ENCODE results near the gene EPS8L1.

The EPS8L1 gene

DNA sequence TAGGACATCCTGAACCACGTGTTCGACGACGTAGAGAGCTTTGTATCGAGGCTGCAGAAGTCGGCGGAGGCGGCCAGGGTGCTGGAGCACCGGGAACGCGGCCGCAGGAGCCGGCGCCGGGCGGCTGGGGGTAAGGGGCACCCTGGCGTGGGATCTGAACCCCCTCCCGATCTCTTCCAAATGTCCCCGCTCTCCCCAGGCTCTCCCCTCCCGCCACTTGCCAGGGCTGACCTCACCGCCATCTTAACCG, 6.0 kb downstream of the EPS8L1 start:
- Histone ChIP-seq H3K79me2 (ENCODE audit: control insufficient read depth, low read length) (no peaks in the 10 kb centered on the region), H3F3A (ENCODE audit: control insufficient read depth, insufficient read depth) (peaks cover 7% of the 10 kb centered on the region; the same call in 1 of the 2 replicates), H3K27me3 (ENCODE audit: control insufficient read depth, low read length) (no peaks in the 10 kb centered on the region), H3K4me1 (ENCODE audit: control insufficient read depth, low read length) (peaks cover 10% of the 10 kb centered on the region), H3K36me3 (ENCODE audit: control insufficient read depth, low read length) (no peaks in the 10 kb centered on the region), H3K9me2 (replicated peaks; ENCODE audit: control insufficient read depth, low read length) (no peaks in the 10 kb centered on the region), H4K20me1 (ENCODE audit: control insufficient read depth, insufficient read depth, low read depth, low read length) (0 out of 2 replicates have a peak, but pooled peaks cover 3% of the 10 kb centered on the region), H3K27ac (ENCODE audit: low read depth, low read length) (no peak overlapping the region), H3K4me3 (ENCODE audit: low read length) (0 out of 2 replicates have a peak overlapping the region, but pooled peaks have one; percentile 68), H3K4me2 (ENCODE audit: low read length) (no peak overlapping the region), H3K9me3 (ENCODE audit: control insufficient read depth, insufficient read depth, low read length) (peaks cover 6% of the 10 kb centered on the region; the same call in 1 of the 2 replicates)
- TF ChIP-seq, protein P1, sequence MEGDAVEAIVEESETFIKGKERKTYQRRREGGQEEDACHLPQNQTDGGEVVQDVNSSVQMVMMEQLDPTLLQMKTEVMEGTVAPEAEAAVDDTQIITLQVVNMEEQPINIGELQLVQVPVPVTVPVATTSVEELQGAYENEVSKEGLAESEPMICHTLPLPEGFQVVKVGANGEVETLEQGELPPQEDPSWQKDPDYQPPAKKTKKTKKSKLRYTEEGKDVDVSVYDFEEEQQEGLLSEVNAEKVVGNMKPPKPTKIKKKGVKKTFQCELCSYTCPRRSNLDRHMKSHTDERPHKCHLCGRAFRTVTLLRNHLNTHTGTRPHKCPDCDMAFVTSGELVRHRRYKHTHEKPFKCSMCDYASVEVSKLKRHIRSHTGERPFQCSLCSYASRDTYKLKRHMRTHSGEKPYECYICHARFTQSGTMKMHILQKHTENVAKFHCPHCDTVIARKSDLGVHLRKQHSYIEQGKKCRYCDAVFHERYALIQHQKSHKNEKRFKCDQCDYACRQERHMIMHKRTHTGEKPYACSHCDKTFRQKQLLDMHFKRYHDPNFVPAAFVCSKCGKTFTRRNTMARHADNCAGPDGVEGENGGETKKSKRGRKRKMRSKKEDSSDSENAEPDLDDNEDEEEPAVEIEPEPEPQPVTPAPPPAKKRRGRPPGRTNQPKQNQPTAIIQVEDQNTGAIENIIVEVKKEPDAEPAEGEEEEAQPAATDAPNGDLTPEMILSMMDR (IDR thresholded peaks at IDR 0.05; ENCODE audit: low read depth, low read length, poor library complexity, severe bottlenecking): no peak
- TF ChIP-seq EZH2phosphoT487 (IDR thresholded peaks at IDR 0.05; ENCODE audit: borderline replicate concordance, low read length): no peak

DNA sequence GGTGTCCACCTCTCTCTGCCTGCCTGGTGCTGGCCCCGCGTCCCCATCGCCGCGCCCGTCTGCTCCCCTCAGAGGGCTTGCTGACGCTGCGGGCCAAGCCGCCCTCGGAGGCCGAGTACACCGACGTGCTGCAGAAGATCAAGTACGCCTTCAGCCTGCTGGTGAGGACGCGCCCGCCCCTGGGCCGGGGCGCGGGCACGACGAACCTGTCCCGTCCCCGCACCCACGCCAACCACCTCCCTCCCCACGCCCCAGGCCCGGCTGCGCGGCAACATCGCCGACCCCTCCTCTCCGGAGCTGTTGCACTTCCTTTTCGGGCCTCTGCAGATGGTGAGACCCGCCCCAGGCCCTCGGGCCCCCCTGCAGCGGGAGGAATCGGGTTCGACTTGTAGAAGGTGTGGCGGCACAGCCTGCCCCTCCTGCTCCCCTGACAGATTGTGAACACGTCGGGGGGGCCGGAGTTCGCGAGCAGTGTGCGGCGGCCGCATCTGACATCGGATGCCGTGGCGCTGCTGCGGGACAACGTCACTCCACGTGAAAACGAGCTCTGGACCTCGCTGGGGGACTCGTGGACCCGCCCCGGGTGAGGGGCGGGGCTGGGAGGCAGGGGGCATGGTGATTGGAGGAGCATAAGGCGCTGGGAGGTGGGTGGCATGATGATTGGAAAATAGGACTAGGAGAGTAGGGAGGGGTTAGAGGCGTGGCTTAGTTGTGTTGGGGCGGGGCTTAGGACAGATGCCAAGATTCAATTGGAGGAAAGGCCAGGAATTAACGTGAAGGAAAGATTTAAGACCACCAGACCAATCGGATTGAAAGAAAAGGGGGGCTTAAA, 6.6 kb downstream of the EPS8L1 start:
- Histone ChIP-seq H3K4me2 (ENCODE audit: low read length) (no peak overlapping the region), H3K4me1 (ENCODE audit: control insufficient read depth, low read length) (peaks cover 10% of the 10 kb centered on the region), H3K79me2 (ENCODE audit: control insufficient read depth, low read length) (no peaks in the 10 kb centered on the region), H3F3A (ENCODE audit: control insufficient read depth, insufficient read depth) (peaks cover 7% of the 10 kb centered on the region; the same call in 1 of the 2 replicates), H3K9me2 (replicated peaks; ENCODE audit: control insufficient read depth, low read length) (no peaks in the 10 kb centered on the region), H3K27me3 (ENCODE audit: control insufficient read depth, low read length) (no peaks in the 10 kb centered on the region), H3K9me3 (ENCODE audit: control insufficient read depth, insufficient read depth, low read length) (peaks cover 6% of the 10 kb centered on the region; the same call in 1 of the 2 replicates), H3K36me3 (ENCODE audit: control insufficient read depth, low read length) (peaks cover 2% of the 10 kb centered on the region; the same call in 1 of the 2 replicates), H3K4me3 (ENCODE audit: low read length) (no peak overlapping the region), H3K27ac (ENCODE audit: low read depth, low read length) (no peak overlapping the region), H4K20me1 (ENCODE audit: control insufficient read depth, insufficient read depth, low read depth, low read length) (no peaks in the 10 kb centered on the region)
- TF ChIP-seq, protein P1 (IDR thresholded peaks at IDR 0.05; ENCODE audit: low read depth, low read length, poor library complexity, severe bottlenecking): no peak
- TF ChIP-seq EZH2phosphoT487 (IDR thresholded peaks at IDR 0.05; ENCODE audit: borderline replicate concordance, low read length): no peak

DNA sequence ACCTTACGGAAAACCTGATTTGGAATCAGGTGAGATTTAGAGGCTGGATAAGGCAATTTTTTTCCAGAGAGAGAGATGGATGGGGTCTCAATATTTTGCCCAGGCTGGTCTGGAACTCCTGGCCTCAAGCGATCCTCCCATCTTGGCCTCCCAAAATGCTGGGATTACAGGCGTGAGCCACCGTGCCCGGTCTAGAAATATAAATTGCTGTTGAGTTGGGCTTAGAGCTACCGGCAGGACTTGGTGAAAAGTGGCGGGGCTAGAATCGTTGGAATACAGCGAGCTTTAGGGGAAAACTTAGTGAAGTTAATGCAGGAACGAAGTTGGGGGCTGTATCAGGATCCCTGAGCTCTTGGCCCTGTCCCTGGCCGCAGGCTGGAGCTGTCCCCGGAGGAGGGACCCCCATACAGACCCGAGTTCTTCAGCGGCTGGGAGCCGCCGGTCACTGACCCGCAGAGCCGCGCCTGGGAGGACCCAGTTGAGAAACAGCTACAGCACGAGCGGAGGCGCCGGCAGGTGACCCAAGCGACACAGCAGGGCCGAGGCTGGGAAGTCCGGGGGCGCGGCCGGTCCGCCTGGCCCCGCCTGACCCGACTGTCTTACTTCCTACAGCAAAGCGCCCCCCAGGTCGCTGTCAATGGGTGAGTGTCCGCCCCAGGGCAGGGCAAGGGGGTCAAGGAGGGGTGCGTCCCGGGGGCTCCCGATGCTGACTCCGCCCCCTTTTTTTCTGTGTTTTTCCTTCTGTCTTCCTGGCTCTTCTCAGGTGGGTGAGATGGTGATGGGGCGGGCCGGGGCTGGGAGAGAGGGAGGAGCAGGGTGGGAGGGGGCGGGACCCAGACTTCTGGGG, 7.6 kb downstream of the EPS8L1 start:
- no peaks in the 10 kb centered on the region for H3K9me2 ChIP-seq (replicated peaks; ENCODE audit: control insufficient read depth, low read length)
- no peak overlapping the region for H3K27ac ChIP-seq (ENCODE audit: low read depth, low read length)
- H3F3A ChIP-seq (ENCODE audit: control insufficient read depth, insufficient read depth): peaks cover 7% of the 10 kb centered on the region; the same call in 1 of the 2 replicates
- TF ChIP-seq EZH2phosphoT487 (IDR thresholded peaks at IDR 0.05; ENCODE audit: borderline replicate concordance, low read length): no peak
- TF ChIP-seq, protein P1 (IDR thresholded peaks at IDR 0.05; ENCODE audit: low read depth, low read length, poor library complexity, severe bottlenecking): no peak
- peaks cover 12% of the 10 kb centered on the region for H3K36me3 ChIP-seq (ENCODE audit: control insufficient read depth, low read length)
- H3K9me3 ChIP-seq (ENCODE audit: control insufficient read depth, insufficient read depth, low read length): peaks cover 6% of the 10 kb centered on the region; the same call in 1 of the 2 replicates
- H4K20me1 ChIP-seq (ENCODE audit: control insufficient read depth, insufficient read depth, low read depth, low read length): peaks cover 5% of the 10 kb centered on the region; the same call in 1 of the 2 replicates
- no peak overlapping the region for H3K4me2 ChIP-seq (ENCODE audit: low read length)
- H3K4me1 ChIP-seq (ENCODE audit: control insufficient read depth, low read length): peaks cover 10% of the 10 kb centered on the region
- no peak overlapping the region for H3K4me3 ChIP-seq (ENCODE audit: low read length)
- no peaks in the 10 kb centered on the region for H3K27me3 ChIP-seq (ENCODE audit: control insufficient read depth, low read length)
- H3K79me2 ChIP-seq (ENCODE audit: control insufficient read depth, low read length): no peaks in the 10 kb centered on the region
